Measurements from ENCODE around the gene GRK1.

The GRK1 gene

DNA sequence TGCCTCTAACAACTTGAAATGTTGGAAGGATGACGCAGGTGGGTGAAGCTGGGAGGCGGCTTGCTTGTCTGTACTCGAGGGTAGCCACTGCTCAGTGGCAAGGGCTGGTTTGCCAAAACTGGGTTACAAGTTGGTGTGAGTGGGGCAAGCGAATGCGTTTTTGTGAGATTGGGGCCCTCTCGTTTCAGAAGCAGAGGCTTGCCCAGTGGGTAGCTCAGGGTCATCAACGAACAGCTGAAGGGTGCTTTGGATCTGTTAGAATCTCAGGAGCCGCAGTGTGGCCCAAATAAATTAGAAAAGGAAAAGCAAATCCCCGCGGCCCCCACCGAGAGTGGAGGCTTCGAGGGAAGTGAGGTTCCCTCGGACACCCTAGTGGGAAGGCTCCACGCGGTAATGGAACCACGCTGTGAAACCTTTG, 16.3 kb upstream of the GRK1 start:
- DNase-seq = no peak

DNA sequence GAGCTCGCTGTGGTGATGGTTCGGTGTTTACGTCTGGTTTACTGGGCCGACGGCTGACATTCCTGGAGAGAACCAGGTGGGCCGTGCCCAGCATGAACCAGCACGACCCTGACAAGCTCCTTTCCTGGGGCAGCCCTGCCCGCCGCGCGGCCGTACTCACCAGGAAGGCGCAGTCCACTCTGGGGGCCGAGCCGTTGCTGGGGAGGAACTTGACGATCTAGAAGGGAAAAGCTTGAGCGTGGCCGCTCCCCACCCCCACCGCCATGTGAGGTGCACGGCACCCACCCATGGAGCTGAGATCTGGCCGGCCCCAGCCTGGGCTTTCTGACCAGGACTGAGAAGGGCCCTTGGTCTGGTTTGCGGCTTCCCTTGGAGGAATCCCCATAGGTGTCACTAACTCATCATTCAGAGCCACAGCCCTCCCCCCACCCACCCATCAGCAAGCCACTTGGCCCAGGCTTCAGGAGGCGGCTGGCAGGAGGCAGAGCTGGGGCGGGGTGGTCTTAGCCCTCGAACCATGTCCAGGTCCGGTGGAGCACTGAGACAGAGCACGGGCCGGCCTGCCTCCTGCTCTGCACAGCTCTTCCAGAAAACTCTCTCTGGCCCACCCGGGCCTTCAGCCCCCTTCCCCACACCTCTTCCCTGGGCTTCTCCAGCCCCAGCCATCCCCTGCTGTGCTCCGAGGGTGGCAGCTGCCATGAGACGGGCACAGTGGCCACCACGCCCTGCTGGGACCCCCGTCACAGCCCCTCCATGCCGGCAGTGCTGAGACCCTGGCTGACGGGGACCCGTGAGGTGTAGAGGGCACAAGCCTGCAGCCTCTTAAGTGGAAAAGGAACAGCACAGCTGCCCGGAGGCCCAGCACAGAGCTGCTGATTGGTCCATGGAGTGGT, 15.3 kb upstream of the GRK1 start:
- DNase-seq = no peak

DNA sequence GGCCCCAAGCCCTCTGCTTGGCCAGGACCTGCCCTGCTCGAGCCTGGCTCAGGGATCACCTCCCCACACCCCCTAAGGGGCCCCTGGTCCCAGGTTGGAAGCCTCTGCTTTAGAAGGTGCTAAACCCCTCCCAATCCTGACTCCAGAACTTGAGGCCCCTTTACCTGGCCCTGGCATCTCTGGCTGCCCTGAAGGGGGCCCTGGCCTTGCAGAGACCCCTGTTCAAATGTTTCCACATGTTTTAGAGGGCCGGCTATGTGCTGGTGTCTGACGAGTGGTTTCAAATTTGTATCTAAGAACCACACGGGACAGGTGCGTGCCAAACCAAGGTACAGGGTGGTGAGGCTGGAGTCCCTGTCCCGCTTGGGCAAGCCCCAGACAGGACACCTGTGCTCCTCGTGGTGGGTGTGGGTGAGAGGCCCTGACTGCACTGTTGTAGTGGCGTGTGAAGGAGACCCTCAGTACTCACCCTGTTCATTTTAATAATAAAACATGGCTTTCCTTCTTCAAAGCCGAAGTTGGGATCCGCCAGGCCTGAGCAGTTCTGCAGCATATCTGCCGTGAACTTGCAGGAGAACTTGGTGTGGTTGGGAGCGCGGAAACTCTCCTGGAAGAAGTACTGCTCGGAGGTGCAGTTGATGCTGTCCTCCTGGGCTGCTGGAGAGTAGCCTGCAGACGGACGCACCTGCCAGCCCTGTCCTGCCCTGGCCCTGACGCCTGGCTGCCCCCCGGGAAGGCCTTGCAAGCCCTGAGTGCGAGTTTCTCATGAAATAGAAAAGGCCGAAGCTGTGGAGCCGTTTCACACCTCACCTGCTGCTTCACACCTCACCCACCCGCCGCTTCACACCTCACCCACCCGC, 14.4 kb upstream of the GRK1 start:
- DNase-seq = no peak

DNA sequence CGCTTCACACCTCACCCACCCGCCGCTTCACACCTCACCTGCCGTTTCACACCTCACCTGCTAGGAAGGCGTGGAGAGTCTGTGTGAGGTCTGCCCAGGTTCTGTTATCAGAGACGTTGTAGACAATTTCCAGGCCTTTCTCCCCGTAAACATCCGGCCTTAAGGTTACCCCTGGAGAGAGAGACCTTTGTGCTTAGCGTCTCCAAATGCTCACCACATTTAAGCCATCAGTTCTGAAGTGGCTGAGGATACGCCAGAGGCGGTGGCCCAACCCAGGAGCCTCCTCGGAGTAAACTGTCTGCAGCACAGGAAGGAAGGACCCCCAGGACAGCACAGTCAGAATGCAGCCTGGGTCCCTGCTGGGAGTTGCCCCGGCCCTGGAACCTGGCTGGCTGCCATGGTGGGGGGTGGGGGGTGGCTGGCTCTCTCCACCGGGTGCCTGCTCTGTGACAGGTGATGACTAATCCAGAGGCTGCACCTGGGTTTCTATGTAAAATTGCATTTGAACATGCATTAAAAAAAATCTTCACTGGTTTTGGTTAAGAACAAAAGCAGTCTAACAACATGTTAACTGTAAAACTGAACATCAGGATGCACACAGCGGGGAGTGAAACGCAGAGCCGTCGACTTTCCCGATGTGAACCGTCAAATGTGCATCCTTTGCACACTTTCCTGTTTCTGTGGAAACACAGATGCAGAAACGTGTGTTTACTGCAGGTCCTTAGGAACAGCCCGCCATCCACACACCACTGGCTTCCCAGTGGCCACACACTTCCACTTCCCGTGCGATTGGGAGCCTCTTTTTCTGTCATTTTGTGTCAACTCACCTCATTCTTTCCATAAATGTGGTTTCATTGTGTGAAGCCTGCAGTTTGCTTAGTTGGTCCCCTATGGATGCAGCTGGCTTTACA, 13.5 kb upstream of the GRK1 start:
- no peak for DNase-seq

DNA sequence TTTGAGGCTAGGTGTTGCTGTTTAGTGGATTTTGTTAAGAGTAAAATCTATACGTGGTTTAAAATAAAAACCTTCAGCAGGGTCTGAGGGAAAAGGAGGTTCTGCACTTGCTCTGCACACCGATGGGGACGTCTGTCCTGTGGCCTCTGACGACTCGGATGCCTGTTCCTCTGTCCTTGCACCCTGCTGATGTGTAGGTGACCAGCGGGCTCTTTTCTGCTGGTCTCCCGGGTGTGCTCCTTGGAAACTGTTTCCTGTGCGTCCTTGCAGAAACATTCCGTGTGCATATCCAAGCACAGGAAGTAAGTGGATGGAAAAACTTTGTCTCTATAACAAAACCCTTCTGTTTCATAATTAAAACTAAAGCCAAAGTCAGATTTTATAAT, 12.9 kb upstream of the GRK1 start:
- no peak for DNase-seq

DNA sequence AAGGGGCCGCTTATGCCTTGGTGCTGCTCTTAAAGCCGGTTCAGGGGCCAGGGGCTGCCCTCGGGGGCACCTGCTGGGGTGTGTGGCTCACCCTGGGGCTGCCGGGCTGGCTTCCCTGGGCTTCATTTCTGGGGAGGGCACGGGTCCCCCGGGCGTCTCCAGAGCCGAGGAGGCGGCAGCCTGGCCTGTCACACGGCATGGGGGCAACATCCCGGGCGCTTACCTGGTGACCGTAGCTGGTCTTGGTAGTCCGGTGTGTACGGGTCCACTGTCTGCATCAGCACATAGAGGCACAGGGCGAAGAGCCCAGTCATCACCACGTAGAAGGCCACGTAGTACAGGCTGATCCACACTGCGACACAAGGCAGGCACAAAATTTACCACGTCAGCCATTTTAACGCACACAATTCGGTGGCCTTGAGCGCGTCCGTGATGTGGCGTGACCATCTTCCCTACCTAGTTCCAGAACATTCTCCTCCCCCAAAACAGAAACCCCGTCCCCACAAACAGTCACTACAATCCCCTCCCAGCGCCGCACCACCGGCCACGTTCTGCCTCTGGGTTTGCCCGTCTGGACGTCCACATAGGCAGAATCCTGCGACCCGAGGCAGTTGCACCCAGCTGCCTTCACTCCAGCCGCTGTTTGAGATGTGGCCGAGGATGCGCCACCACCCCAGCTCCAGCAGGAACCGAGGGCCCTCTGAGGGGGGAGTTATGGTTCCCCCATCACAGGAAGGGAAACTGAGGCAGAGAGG, 12.3 kb upstream of the GRK1 start:
- DNase-seq = no peak

DNA sequence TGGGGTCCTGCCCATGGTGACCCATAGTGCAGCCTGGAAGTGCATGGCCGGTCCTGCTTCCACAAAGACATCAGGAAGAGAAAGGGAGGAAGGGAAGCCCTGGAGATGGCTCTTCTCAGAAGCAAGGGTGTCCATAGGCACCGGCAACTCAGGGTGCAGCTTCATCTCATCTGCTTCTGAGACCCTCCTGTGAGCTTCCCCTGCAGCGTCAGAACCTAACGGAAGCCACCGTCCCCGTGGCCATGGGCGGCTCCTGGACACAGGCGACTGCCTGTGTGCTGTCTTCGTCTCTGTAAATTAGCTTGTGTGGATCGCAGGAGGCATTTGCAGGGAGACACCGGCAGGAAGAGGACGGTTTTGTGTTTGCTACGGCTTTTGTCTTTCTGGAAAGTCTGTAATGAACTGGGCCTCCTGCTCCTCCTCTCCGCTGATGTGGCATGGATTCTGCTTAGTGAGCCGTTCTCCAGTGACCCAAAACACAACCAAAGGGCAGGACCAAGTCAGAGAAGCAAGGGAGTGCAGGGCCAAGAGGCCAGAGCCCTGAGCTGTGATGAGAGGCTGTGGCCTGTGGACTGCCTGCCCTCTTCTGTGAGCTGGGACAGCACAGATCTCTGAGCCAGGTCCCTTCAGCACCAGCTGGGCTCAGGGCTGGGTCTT, 11.5 kb upstream of the GRK1 start:
- no peak for DNase-seq

DNA sequence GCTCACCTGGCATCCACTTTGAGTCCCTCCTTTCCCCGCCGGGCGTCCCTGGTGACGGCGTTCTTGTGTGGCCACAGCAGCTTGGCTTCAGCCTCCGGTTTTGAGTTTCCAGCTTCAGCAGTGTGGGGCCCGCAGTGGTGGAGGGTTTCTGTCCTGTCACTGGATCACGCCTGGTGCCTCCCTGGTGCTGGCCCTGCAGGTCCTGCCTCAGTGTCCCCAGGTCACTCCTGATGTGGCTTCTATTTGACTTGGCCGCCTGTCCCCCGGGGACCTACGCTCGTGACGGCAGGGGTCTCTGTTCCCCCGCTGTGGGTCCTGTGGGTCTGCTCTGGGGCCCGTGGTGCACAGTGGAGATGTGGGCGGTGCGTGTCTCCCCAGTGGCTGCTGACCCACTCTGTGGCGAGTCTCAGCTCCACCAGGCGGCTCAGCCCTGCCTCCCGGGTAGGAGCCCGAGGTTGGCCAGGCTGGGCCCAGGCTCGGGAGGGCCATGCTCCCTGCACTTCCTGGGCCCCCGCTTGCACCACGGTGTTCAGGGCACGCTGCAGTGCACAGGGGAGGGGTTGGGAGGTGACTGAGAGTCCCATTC, 10.9 kb upstream of the GRK1 start:
- no peak for DNase-seq

DNA sequence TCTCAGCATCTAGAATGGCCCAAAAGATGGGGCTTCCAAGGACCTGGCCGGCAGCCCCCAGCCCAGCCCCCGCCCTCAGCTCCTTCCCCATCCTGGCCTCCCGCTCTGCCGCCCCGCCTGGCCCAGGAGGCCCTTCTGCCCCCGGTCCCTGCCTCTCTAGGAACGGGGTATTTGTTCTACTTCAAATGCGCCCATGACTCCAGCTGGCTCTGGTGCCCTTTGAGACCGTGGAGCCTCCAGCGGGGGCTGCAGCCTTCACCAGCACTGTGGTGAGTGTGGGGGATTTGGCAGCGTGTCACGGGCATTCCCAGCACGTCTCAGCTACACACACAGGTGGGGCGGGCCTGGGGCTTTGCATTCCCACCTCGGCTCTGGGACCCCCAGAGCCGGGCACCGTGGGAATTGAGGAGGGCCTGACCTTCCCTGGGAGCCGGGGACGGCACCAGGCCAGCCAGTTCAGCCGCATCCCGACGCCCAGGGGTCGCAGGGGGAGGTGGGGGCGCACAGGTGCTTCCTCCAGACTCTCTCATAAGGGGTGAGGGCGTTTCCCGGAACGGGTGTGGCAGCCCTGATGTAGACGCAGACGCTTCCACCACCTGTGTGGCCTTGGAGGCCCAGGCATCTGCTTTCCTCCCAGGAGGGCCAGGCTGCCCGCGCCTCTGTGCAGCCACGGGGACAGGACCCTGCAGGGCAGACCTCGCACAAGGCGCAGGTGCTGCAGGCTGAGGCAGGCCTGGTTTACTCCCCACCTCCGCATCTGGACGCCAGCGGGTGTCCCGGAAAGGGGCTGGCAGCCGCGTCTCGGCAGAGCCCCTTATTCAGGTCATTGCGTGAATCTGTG, 10.0 kb upstream of the GRK1 start:
- DNase-seq = no peak

DNA sequence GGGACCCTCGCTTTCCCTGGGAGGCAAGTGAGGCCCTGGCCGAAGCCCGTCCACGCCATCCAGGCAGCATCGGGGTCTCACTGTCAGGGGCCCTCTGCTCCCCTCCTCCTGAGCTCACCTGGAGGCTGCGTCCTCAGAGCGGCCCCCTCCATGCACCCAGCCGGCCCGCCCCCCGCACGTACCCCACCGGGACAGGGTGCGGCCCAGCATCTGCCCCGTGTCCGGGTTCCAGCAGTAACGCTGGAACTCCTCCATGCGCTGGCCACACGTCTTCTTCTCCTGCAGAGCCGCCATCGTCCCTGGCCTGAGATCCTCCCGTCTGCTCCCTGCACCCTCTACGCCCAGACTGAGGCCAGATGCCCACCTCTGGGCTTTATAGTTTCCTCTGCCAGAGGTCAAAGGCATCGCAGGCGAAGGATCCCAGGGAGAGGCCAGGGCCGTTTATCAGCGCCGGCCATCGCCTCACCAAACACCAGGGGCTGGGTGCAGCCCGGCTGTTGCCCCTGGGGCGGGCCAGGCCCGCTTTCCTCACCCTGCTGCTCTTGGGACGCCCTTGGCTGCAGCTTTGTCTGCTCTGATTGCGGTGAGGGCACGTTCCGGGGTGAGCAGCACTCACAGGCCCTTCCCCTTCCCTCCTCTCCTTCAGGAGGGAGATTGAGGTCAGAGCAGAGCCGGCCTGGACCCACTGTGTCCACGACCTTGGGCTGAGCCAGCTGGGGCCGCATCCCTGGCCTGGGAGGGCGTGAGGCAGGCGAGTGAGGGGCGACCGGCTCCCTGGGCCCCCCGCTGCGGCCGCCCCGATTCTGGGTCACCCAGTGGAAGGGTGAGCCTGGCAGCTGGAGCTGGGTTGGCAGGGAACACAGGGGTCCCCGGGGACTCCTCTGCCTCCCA, 8.9 kb upstream of the GRK1 start, which contains the start of gene ATP4B:
TSS of gene ATP4B (minus strand) at position 348 of the 891 bp plus-strand sequence. CDS start at position 294, 54 bp downstream.
- no peak for DNase-seq

DNA sequence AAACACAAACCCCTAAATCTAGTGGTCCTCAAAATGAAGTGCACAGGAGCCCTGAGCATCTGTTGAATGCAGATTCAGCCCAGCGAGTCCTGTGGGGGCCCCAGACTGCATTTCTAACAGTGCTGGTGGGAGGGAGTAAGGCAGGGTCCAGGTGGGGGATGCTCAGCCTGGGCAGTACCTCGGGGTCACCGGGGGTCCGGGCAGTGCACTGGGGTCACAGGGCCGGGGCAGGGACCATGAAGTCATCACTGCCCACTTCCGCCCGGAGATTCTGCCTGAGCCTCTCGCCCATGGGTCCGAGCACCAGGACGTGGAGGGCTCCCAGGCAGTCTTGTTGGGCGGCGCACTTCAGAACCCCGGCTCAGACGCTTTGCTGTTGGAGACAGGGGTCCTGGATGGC, 8.2 kb upstream of the GRK1 start:
- no peak for DNase-seq

DNA sequence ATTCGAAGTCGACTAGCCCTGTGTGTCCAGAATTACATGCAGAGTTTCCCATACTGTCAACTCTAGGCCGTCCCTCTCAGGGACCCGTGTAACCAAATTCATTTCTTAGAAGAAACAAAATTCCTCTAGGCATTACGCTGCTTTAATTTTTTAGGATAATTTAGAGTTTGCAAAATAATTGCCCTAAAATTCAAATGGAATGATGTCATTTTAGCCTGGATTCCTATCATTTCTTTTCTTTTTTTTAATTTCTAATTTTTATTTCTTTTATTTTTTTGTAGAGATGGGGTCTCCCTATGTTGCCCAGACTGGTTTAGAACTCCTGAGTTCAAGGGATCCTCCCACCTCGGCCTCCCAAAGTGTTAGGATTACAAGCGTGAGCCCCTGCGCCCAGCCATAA, 7.7 kb upstream of the GRK1 start:
- DNase-seq = no peak

DNA sequence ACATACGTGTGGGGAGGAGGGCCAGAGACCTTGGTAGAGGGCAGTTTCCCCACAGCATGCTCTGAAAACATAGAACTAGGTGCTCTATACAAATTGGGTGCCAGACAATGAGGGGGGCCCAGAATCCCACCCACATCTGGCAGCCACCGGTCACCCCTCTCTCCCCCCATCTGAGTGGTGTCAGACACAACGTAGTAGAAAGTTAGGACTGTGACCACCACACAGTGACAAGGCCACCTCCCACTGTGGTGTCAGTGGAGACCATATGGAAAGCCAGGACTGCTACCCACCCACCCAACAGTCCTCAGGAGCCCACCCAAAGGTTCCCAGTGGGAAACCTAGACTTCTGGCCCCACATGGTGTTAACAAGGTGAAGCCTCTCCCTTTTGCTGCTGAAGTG, 7.0 kb upstream of the GRK1 start:
- no peak for DNase-seq

DNA sequence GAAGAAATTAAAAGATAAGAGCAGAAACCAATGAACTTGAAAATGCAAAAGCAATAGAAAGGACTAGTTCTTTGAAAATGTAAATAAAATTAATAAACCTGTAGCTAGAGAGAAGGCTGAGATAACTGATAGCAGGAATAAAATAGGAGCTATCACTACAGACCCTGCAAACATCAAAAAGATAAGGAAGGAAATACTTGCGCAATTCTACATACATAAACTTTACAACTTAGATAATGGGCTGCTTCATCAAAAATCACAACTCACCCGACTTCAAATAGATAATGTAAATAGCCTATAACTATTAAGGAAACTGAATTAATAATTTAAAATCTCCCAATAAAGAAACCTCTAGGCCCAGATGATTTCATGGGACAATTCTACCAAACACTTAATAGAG, 5.5 kb upstream of the GRK1 start:
- DNase-seq = no peak

DNA sequence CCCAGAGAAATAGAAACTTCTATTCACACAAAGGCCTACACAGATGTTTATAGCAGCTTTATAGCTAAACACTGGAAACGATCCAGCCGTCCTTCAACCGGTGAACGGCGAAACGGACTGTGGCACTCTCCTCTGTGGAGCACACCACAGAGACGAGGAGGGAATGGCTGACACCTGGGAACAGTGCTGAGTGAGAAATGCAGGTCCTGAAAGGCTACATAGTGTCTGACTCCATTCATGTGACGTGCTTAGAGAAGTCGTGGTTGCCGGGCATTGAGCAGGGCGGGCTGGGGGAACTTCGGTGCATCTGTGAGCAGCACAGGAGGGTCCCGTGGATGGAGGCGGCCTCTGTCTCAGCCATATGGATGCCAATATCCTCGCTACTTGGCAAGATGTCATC, 3.1 kb upstream of the GRK1 start:
- DNase-seq = no peak

DNA sequence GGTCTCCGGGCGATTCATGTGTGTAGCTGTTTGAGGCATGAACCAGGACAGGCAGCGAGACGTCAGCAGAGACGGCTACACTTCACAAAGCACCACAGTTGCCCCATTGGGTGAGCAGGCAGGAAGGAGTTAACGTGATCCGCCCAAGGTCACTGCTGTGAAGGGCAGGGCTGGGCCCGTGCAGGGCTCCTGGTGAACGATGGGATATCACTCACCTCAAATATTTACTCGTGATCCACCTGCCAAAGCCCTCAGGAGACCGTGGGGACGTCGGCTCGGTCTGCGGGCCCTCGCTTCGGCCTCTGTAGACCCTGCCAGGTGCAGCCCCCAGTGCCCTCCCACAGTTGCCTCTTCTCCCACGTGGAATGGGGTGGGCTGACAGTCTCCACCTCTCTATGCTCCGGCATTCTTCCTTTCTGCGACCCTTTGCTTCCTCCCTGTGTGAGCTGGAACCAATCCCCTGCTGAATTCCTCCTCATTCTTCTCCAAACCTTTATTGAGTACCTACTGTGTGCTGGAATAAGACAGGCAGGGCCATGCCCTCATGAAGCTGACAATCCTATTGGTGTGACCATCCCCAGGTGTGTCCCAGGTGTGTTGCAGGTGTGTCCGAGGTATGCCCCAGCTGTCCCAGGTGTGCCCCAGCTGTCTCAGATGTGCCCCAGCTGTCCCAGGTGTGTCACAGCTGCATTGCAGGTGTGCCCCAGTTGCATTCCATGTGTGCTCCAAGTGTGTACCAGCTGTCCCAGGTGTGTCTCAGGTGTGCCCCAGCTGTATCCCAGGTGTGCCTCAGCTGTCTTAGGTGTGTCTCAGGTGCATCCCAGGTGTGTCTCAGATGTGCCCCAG, 2.0 kb upstream of the GRK1 start:
- no peak for DNase-seq

DNA sequence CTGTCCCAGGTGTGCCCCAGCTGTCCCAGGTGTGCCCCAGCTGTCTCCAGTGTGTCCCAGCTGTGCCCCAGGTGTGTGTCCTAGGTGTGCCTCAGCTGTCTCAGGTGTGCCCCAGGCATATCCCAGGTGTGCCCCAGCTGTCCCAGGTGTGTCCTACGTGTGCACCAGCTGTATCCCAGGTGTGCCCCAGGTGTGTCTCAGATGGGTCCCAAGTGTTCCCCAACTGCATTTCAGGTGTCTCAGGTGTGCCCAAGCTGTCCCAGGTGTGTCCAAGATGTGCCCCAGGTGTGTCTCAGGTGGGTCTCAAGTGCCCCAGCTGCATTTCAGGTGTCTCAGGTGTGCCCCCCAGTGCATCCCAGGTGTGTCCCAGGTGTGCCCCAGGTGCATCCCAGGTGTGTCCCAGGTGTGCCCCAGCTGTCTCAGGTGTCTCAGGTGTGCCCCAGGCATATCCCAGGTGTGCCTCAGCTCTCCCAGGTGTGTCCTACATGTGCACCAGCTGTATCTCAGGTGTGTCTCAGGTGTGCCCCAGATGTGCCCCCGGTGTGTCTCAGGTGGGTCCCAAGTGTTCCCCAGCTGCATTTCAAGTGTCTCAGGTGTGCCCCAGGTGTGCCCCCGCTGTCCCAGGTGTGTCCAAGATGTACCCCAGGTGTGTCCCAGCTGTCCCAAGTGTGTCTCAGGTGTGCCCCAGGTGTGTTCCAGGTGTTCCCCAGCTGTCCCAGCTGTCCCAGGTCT, 1.3 kb upstream of the GRK1 start:
- DNase-seq = no peak

DNA sequence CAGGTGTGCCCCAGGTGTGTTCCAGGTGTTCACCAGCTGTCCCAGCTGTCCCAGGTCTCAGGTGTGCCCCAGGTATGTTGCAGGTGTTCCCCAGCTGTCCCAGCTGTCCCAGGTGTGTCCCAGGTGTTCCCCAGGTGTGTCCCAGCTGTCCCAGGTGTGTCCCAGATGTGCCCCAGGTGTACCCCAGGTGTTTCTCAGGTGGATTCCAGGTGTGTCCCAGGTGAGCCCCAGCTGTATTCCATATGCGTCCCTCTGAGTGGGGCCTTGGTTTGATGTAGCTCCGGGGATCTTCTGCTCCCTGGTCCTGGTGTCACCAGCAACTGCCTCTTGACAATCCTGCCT, 719 bp upstream of the GRK1 start:
- DNase-seq = no peak

All from retina (tissue), 1 donor.